ENCODE data around the gene MAG.
A peak's percentile ranks its signal among the peaks of the same experiment; 100 is the strongest.

The MAG gene

DNA sequence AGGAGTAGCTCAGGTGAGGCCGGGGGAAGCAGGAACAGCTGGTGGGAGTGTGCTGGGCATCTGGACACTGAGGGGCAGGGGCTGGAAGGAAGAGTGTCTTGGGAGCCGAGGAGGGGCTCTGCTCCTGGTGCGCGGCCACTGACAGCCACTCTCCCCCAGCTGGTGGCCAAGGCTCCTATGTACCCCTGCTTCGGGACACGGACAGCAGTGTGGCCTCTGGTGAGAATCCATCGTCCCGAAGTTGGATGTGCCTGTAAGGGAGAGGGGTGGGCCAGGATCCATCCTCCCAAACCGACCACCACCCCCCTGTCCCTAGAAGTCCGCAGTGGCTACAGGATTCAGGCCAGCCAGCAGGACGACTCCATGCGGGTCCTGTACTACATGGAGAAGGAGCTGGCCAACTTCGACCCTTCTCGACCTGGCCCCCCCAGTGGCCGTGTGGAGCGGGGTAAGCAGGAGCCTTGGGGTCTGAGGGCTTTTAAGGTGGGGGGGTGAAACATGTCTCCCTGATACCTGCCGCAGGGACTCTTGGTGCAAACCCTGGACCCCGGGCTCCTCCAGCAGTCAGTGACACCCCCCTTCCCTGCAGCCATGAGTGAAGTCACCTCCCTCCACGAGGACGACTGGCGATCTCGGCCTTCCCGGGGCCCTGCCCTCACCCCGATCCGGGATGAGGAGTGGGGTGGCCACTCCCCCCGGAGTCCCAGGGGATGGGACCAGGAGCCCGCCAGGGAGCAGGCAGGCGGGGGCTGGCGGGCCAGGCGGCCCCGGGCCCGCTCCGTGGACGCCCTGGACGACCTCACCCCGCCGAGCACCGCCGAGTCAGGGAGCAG, 25.2 kb upstream of the MAG start:
- DNase-seq (ENCODE audit: low read depth, low spot score) = no peak
- Histone ChIP-seq H3K36me3 (ENCODE audit: control insufficient read depth, insufficient read depth, low read length) (peaks cover 29% of the 10 kb centered on the region), H3K9me3 (ENCODE audit: control insufficient read depth, insufficient read depth, low read length) (no peaks in the 10 kb centered on the region), H3K27ac (ENCODE audit: low read length) (no peak overlapping the region), H3K4me3 (ENCODE audit: low read length) (no peak overlapping the region), H3K4me1 (ENCODE audit: control insufficient read depth, insufficient read depth, low read length) (peaks cover 1% of the 10 kb centered on the region; the same call in 1 of the 2 replicates), H3K27me3 (ENCODE audit: control insufficient read depth, insufficient read depth, low read length) (no peaks in the 10 kb centered on the region)
- WGBS (ENCODE audit: insufficient coverage, insufficient read length) = no CpG with 5 or more reads among the region's 39 CpGs

DNA sequence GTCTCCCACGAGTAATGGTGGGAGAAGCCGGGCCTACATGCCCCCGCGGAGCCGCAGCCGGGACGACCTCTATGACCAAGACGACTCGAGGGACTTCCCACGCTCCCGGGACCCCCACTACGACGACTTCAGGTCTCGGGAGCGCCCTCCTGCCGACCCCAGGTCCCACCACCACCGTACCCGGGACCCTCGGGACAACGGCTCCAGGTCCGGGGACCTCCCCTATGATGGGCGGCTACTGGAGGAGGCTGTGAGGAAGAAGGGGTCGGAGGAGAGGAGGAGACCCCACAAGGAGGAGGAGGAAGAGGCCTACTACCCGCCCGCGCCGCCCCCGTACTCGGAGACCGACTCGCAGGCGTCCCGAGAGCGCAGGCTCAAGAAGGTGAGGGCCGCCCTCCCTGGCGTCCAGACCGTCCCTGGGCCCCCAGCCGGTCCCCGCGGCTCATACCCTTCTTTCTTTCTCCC, 24.6 kb upstream of the MAG start:
- H3K27ac ChIP-seq (ENCODE audit: low read length) = no peak overlapping the region
- H3K9me3 ChIP-seq (ENCODE audit: control insufficient read depth, insufficient read depth, low read length) = no peaks in the 10 kb centered on the region
- peaks cover 1% of the 10 kb centered on the region; the same call in 1 of the 2 replicates for H3K4me1 ChIP-seq (ENCODE audit: control insufficient read depth, insufficient read depth, low read length)
- H3K27me3 ChIP-seq (ENCODE audit: control insufficient read depth, insufficient read depth, low read length) = no peaks in the 10 kb centered on the region
- no peak for DNase-seq (ENCODE audit: low read depth, low spot score)
- H3K36me3 ChIP-seq (ENCODE audit: control insufficient read depth, insufficient read depth, low read length) = peaks cover 28% of the 10 kb centered on the region
- peak overlapping the region; percentile 45; the same call in 1 of the 2 replicates for H3K4me3 ChIP-seq (ENCODE audit: low read length)
- no CpG with 5 or more reads among the region's 40 CpGs for WGBS (ENCODE audit: insufficient coverage, insufficient read length)

DNA sequence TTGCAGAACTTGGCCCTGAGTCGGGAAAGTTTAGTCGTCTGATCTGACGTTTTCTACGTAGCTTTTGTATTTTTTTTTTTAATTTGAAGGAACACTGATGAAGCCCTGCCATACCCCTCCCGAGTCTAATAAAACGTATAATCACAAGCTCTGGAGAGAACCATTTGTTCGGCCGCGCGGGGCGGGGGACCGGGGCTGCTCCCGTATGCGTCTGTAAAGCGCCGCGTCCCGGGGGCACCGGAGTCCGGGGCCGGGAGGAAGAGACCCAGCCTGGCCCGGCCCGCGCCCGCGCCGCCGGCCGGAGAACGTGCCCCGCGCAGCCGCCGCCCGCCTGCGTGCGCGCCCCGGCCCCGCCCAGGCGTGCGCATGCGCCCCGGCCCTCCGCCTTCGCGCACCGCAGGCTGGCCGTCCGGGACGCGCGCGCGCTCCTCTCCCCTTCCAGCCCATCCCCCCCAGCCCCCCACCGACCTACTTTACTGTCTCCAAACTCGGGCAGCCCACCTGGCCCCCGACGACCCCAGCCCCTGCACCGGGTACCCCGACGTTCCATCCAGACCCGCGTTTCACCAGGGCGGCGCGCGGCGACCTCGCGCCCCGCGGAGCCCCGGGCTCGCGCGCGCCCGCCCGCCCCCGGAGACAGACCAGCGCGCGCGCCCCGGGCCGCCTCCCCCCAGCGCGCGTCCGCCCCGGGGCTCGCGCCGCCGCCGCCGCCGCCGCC, 24.0 kb upstream of the MAG start:
- no peak overlapping the region for H3K27ac ChIP-seq (ENCODE audit: low read length)
- H3K4me1 ChIP-seq (ENCODE audit: control insufficient read depth, insufficient read depth, low read length) = peaks cover 1% of the 10 kb centered on the region; the same call in 1 of the 2 replicates
- no CpG with 5 or more reads among the region's 100 CpGs for WGBS (ENCODE audit: insufficient coverage, insufficient read length)
- DNase-seq (ENCODE audit: low read depth, low spot score) = no peak
- no peaks in the 10 kb centered on the region for H3K27me3 ChIP-seq (ENCODE audit: control insufficient read depth, insufficient read depth, low read length)
- H3K9me3 ChIP-seq (ENCODE audit: control insufficient read depth, insufficient read depth, low read length) = no peaks in the 10 kb centered on the region
- H3K4me3 ChIP-seq (ENCODE audit: low read length) = peak overlapping the region; percentile 75; the same call in 1 of the 2 replicates
- H3K36me3 ChIP-seq (ENCODE audit: control insufficient read depth, insufficient read depth, low read length) = peaks cover 27% of the 10 kb centered on the region

DNA sequence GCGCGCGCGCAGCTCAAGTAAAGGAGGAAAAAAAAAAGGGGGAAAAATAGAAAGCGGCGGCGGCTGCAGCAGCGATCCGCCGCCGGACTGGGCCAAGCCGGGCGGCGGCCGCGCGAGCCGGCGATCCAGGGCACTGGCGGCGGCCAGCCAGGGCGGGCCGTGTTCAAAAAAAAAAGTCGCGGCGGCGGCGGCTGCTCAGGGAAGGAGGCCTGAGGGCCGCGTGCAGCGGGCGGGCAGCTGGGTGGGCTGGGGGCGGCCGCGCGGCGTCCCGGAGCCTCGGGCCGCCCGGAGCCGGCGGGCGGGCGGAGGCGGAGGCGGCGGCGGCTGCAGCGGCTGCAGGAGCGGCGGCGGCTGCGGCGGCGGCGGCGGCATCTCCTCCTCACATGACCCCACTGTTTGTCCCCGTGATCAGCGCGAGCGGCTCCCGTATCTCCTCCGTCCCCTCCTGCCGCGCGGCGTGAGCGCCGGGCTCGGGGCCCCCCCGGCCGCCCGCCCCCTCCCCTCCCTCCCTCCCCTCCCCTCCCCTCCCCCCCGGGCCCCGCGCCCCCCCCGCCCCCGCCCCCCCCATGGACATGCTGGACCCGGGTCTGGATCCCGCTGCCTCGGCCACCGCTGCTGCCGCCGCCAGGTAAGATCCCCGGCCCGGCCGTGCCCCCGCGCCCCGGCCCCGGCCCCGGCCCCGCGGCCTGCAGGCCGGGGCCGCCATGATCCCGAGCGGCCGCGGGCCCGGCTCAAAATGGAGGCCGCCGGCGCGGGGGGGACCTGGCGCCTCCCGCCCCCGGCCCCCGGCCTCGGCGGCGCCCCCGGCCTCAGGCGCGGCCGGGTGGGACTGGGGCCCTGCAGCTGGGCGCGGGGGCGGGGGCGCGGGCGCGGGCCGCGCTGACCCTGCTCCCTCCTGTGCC, 23.2 kb upstream of the MAG start, which contains the start of gene USF2:
TSS of gene USF2 (plus strand) at position 427 of the 902 bp plus-strand sequence. CDS start at position 567, 140 bp downstream.
- peaks cover 32% of the 10 kb centered on the region for H3K36me3 ChIP-seq (ENCODE audit: control insufficient read depth, insufficient read depth, low read length)
- H3K9me3 ChIP-seq (ENCODE audit: control insufficient read depth, insufficient read depth, low read length) = no peaks in the 10 kb centered on the region
- no peak within 1 kb of the TSS for H3K27ac ChIP-seq (ENCODE audit: low read length)
- WGBS (ENCODE audit: insufficient coverage, insufficient read length) = no CpG with 5 or more reads among the region's 126 CpGs
- no peak for DNase-seq (ENCODE audit: low read depth, low spot score)
- peaks cover 1% of the 10 kb centered on the region; the same call in 1 of the 2 replicates for H3K4me1 ChIP-seq (ENCODE audit: control insufficient read depth, insufficient read depth, low read length)
- peak within 1 kb of the TSS; percentile 82 for H3K4me3 ChIP-seq (ENCODE audit: low read length)
- no peaks in the 10 kb centered on the region for H3K27me3 ChIP-seq (ENCODE audit: control insufficient read depth, insufficient read depth, low read length)

DNA sequence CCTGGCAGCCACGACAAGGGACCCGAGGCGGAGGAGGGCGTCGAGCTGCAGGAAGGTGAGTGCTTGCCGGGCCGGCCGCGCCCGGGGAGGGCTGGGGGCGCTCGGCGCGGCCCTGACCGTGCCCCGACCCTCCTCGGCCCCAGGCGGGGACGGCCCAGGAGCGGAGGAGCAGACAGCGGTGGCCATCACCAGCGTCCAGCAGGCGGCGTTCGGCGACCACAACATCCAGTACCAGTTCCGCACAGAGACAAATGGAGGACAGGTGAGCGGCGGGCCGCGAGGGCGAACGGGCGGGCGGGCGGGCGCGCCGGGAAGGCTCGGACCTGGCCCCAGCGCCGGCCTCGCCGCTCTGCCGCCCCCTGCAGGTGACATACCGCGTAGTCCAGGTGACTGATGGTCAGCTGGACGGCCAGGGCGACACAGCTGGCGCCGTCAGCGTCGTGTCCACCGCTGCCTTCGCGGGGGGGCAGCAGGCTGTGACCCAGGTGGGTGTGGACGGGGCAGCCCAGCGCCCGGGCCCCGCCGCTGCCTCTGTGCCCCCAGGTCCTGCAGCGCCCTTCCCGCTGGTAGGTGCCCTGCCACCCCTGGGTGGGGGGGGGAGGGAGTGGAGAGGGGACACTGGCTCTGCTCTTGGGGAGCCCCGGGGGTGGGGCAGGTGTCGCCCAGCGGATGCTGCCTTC, 22.4 kb upstream of the MAG start:
- WGBS (ENCODE audit: insufficient coverage, insufficient read length) = no CpG with 5 or more reads among the region's 66 CpGs

DNA sequence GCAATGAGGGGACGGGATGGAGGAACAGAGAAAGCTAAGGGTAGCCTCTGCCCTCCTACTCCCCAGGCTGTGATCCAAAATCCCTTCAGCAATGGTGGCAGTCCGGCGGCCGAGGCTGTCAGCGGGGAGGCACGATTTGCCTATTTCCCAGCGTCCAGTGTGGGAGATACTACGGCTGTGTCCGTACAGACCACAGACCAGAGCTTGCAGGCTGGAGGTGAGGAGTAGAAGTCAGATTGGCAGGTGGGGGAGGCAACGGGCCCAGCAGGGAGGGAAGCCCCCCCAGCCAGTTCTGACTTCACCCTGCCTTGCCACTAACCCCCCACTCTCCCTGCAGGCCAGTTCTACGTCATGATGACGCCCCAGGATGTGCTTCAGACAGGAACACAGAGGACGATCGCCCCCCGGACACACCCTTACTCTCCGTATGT, 21.6 kb upstream of the MAG start:
- H3K27ac ChIP-seq (ENCODE audit: low read length) = no peak overlapping the region
- peaks cover 1% of the 10 kb centered on the region; the same call in 1 of the 2 replicates for H3K4me1 ChIP-seq (ENCODE audit: control insufficient read depth, insufficient read depth, low read length)
- no peaks in the 10 kb centered on the region for H3K9me3 ChIP-seq (ENCODE audit: control insufficient read depth, insufficient read depth, low read length)
- no peak overlapping the region for H3K4me3 ChIP-seq (ENCODE audit: low read length)
- no peak for DNase-seq (ENCODE audit: low read depth, low spot score)
- no CpG with 5 or more reads among the region's 16 CpGs for WGBS (ENCODE audit: insufficient coverage, insufficient read length)
- no peaks in the 10 kb centered on the region for H3K27me3 ChIP-seq (ENCODE audit: control insufficient read depth, insufficient read depth, low read length)
- peaks cover 29% of the 10 kb centered on the region for H3K36me3 ChIP-seq (ENCODE audit: control insufficient read depth, insufficient read depth, low read length)

More for the DNA sequence above, 22.4 kb upstream of the MAG start:
- Histone ChIP-seq H3K9me3 (ENCODE audit: control insufficient read depth, insufficient read depth, low read length) (no peaks in the 10 kb centered on the region), H3K27me3 (ENCODE audit: control insufficient read depth, insufficient read depth, low read length) (no peaks in the 10 kb centered on the region), H3K36me3 (ENCODE audit: control insufficient read depth, insufficient read depth, low read length) (peaks cover 30% of the 10 kb centered on the region), H3K27ac (ENCODE audit: low read length) (no peak overlapping the region), H3K4me3 (ENCODE audit: low read length) (peak overlapping the region; percentile 82; the same call in 1 of the 2 replicates), H3K4me1 (ENCODE audit: control insufficient read depth, insufficient read depth, low read length) (peaks cover 1% of the 10 kb centered on the region; the same call in 1 of the 2 replicates)
- no peak for DNase-seq (ENCODE audit: low read depth, low spot score)

DNA sequence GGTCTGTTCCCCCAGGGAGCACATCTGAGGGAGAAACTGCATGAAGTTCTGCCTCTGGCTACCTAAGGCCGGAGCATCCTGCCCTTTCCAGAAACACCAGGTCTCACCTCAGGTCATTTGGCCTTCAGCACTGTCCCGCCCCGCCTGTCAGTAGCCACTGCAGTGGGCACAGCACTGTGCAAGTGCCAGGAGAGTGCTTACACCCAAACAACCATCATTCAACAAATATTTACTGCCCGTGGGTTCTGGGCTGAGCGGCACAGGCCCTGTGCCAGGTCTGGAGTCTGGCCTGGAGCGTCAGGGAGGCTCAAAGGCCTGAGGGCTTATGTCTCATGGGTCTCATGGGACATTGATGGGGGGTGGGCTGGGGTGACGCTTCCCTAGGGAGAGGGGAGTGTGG, 20.4 kb upstream of the MAG start:
- H3K36me3 ChIP-seq (ENCODE audit: control insufficient read depth, insufficient read depth, low read length) = peaks cover 30% of the 10 kb centered on the region
- peaks cover 1% of the 10 kb centered on the region; the same call in 1 of the 2 replicates for H3K4me1 ChIP-seq (ENCODE audit: control insufficient read depth, insufficient read depth, low read length)
- no peak overlapping the region for H3K4me3 ChIP-seq (ENCODE audit: low read length)
- no peak for DNase-seq (ENCODE audit: low read depth, low spot score)
- H3K27me3 ChIP-seq (ENCODE audit: control insufficient read depth, insufficient read depth, low read length) = no peaks in the 10 kb centered on the region
- H3K9me3 ChIP-seq (ENCODE audit: control insufficient read depth, insufficient read depth, low read length) = no peaks in the 10 kb centered on the region
- H3K27ac ChIP-seq (ENCODE audit: low read length) = no peak overlapping the region
- WGBS (ENCODE audit: insufficient coverage, insufficient read length) = no CpG with 5 or more reads among the region's 7 CpGs

DNA sequence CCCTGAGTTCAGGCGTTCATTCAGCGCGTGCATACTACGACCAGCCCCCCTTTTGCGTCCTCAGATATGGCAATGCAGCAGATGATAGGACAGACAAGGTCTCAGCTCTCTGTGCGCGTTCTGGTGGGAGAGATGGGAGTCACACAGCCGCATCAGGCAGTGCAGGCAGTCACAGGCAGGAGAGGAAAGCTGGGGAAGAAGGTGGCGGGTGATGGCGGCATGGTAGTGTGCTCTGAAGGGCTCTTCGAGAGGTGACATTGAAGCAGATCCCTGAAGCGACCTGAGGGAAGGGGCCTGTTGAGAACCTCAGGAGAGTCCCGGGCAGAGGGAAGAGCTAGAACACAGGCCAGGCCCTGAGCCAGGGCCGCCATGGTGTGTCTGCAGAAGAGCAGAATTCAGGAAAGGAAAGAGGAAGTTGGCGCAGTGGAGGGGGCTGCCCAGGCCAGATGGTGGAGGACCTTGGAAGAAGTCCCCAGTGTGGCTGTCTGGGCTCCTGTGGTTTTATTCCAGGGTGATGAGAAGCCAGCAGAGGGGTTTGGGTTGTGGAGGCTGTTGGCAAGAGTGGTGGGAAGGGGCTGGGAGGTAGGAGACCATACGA, 19.7 kb upstream of the MAG start:
- Histone ChIP-seq H3K27ac (ENCODE audit: low read length) (no peak overlapping the region), H3K4me1 (ENCODE audit: control insufficient read depth, insufficient read depth, low read length) (0 out of 2 replicates have a peak, but pooled peaks cover 1% of the 10 kb centered on the region), H3K36me3 (ENCODE audit: control insufficient read depth, insufficient read depth, low read length) (peaks cover 36% of the 10 kb centered on the region), H3K4me3 (ENCODE audit: low read length) (no peak overlapping the region), H3K27me3 (ENCODE audit: control insufficient read depth, insufficient read depth, low read length) (no peaks in the 10 kb centered on the region), H3K9me3 (ENCODE audit: control insufficient read depth, insufficient read depth, low read length) (no peaks in the 10 kb centered on the region)
- no CpG with 5 or more reads among the region's 16 CpGs for WGBS (ENCODE audit: insufficient coverage, insufficient read length)
- DNase-seq (ENCODE audit: low read depth, low spot score) = no peak

DNA sequence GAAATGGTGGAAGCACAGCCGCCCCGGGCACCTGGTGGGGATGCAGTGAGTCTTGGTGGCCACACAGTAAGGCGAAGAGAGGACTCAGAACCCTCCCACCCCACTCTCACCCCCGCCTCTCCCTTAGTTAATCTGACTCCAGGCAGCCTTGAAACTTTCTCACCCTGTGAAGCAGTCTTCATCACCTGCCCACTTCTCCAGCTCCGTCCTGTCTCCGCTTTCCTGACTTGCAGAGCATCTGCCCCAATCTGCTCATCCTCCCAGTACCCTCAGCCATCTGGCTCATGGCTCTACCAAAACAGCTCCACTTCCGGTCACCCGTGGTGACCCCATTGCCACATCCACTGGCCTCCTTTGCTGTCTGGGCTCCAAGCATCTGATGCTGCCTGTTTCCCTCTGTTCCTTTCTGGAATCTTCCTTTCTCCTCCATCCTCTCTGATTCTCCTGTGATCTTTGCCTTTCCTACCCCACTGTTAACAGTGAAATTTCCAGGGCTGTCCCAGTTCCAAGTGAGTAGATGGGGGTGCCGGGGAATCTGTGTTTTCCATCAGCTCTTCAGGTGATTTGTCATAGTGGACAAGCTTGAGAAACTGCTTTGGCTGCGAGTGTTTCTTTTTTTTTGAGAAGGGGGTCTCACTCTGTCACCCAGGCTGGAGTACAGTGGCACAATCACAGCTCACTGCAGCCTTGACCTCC, 18.9 kb upstream of the MAG start:
- no peak overlapping the region for H3K4me3 ChIP-seq (ENCODE audit: low read length)
- no peaks in the 10 kb centered on the region for H3K27me3 ChIP-seq (ENCODE audit: control insufficient read depth, insufficient read depth, low read length)
- H3K27ac ChIP-seq (ENCODE audit: low read length) = no peak overlapping the region
- 0 out of 2 replicates have a peak, but pooled peaks cover 1% of the 10 kb centered on the region for H3K4me1 ChIP-seq (ENCODE audit: control insufficient read depth, insufficient read depth, low read length)
- no CpG with 5 or more reads among the region's 10 CpGs for WGBS (ENCODE audit: insufficient coverage, insufficient read length)
- peaks cover 37% of the 10 kb centered on the region for H3K36me3 ChIP-seq (ENCODE audit: control insufficient read depth, insufficient read depth, low read length)
- no peaks in the 10 kb centered on the region for H3K9me3 ChIP-seq (ENCODE audit: control insufficient read depth, insufficient read depth, low read length)
- DNase-seq (ENCODE audit: low read depth, low spot score) = no peak
